Ovary (tissue), 9 donors: ENCODE results near the gene SPTSSB. TPM values are rescaled to one million over a fixed set of nuclear protein-coding genes. Genes with fewer than 3 reads are reported as not detected.

Experiments
- DNase-seq, 5 donors: peaks; one replicate each; pipeline ENCODE4 v3.0.0-alpha.2; 2019 to 2020
- H3K27ac ChIP-seq, 2 donors: fragments of 200-600 bp; one replicate each; pipeline versions ENCODE4 v1.5.1 to v1.8.0; 2019 to 2022
- H3K27me3 ChIP-seq: fragments of 200-600 bp; one replicate; pipeline ENCODE4 v1.8.0; 2022
- H3K36me3 ChIP-seq: fragments of 200-600 bp; sonication (generic); one replicate; pipeline ENCODE4 v1.5.1; 2019
- H3K4me1 ChIP-seq: one replicate; pipeline ENCODE4 v1.8.1; 2013; ENCODE audit warnings: mild to moderate bottlenecking, moderate library complexity; ENCODE audit not compliant: insufficient read depth
- H3K4me3 ChIP-seq: fragments of 200-600 bp; sonication (generic); one replicate; pipeline ENCODE4 v1.5.1; 2017
- H3K9me3 ChIP-seq, 2 donors: fragments of 200-600 bp in 1 of 2; sonication (generic) in 1 of 2; one replicate each; pipeline versions ENCODE4 v1.5.1 to v1.8.1; 2013 to 2019; ENCODE audit warnings: mild to moderate bottlenecking in 1 of 2, moderate library complexity in 1 of 2
- CTCF ChIP-seq, 3 donors: fragments of 450-650 bp in 2 of 3; fragments of 200-600 bp in 1 of 3; IDR thresholded peaks; one replicate each; pipeline versions ENCODE4 v1.5.1 to v1.8.0; 2016 to 2022; ENCODE audit warnings: antibody characterized with exemption in 3 of 3, mild to moderate bottlenecking in 1 of 3
- EP300 ChIP-seq: sonication (generic); formaldehyde crosslinking; IDR thresholded peaks from one replicate; pipeline ENCODE4 v1.6.1; 2017; ENCODE audit warnings: antibody characterized with exemption
- POLR2A ChIP-seq: fragments of 450-650 bp; IDR thresholded peaks from one replicate; pipeline ENCODE4 v1.6.1; 2017; ENCODE audit warnings: antibody characterized with exemption, mild to moderate bottlenecking, moderate library complexity
- WGBS, 3 donors: extraction: QIAGEN DNeasy Blood & Tissue Kit in 1 of 3; methylation state at CpG; one replicate each; pipeline versions ENCODE4 v1.1.5 to v1.1.7; 2013 to 2017; 5-methylcytosine and 5-hydroxymethylcytosine counted together
- intact Hi-C, 4 donors: fragments of 100-400 bp; cut with DNase I; formaldehyde crosslinking; loops; one replicate each; pipeline versions ENCODE4 v1.11.0 to v1.15.1; 2022 to 2023
- polyA plus RNA-seq, 2 donors: library from polyadenylated mRNA; stranded (reverse); fragments of 200-250 nt in 1 of 2; fragments of 350-450 nt in 1 of 2; fragmentation: Illumina TruSeq in 1 of 2; extraction: RNeasy Lipid Tissue Mini Kit (QIAGEN cat#74804) in 1 of 2; gene quantifications; one replicate each; pipeline ENCODE4 v1.2.3, GENCODE V29; 2013 to 2014
- total RNA-seq, 7 donors: library from RNA; depleted of rRNA in 2 of 7; stranded (reverse); fragments of >200 nt in 2 of 7; fragmentation: NEBNext Ultra II Directional in 3 of 7; extraction: Animal tissue kit (Norgen Biotek cat#: 25700) in 3 of 7; gene quantifications; one replicate each; pipeline versions ENCODE4 v1.1.0 to v1.2.4, GENCODE V29; 2016 to 2023
- donor health status: DM: no; HTN: no; CAD: no; lungs with moderate emphysema.
- donor health status: DM: no; HTN: no; CAD: no.
- donor health status: Bipolar disorder and iron deficiency.
- donor health status: DM: yes; HTN: yes; CAD: no.
- donor health status: DM: no; HTN: no; CAD: no.
- donor health status: DM: yes; HTN: yes; CAD: no.

SPTSSB gene
- total and polyA plus RNA-seq, 9 donors, result 0.07 to 2.5 (median 0.46) TPM; not detected in 4

DNA sequence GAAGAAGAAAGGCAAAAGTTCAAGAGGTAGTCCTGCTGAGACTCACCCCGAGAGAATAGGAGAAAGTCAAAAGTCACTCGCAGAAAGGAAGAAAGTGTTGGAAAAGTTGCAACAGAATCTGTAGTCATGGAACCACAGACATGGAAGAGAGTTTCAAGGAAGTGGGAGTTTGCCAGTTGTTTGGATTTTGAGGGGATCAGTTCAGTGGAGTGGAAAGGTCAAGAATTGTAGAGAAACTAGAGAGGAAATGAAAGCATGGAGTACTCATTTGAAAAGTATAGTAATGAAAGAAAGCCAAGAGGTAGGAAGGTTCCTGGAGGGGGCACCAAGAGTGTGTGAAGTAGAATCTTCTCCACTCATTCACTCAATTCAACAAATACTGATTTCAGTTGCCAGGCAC is 34.7 kb downstream of the SPTSSB start:
- intact Hi-C loops, result no loop called here
- H3K36me3 ChIP-seq, result no peaks in the 10 kb centered on the region
- no peak overlapping the region for H3K4me3 ChIP-seq
- TF ChIP-seq EP300 (no peak), CTCF (IDR thresholded peaks at IDR 0.05) (no peak), POLR2A (no peak)
- no peaks in the 10 kb centered on the region for H3K4me1 ChIP-seq
- H3K27ac ChIP-seq, result no peak overlapping the region
- no peaks in the 10 kb centered on the region for H3K27me3 ChIP-seq
- H3K9me3 ChIP-seq, result no peaks in the 10 kb centered on the region
- DNase-seq, result no peak
- 89 to 95% (median 92%) methylated on average over 2 of the region's 2 CpGs for WGBS, 3 donors

- Histone ChIP-seq H3K27me3 (no peaks in the 10 kb centered on the region), H3K36me3 (no peaks in the 10 kb centered on the region), H3K4me1 (no peaks in the 10 kb centered on the region), H3K9me3 (no peaks in the 10 kb centered on the region), H3K27ac (no peak overlapping the region), H3K4me3 (no peak overlapping the region)
- intact Hi-C loops, result no loop called here
- no peak for TF ChIP-seq POLR2A
- DNase-seq, result no peak
- WGBS, 3 donors, result 53 to 63% (median 54%) methylated on average over 2 of the region's 2 CpGs
Observed at GRCh38 chr3:161333696-161334095, 37.6 kb downstream of the SPTSSB start.

DNA sequence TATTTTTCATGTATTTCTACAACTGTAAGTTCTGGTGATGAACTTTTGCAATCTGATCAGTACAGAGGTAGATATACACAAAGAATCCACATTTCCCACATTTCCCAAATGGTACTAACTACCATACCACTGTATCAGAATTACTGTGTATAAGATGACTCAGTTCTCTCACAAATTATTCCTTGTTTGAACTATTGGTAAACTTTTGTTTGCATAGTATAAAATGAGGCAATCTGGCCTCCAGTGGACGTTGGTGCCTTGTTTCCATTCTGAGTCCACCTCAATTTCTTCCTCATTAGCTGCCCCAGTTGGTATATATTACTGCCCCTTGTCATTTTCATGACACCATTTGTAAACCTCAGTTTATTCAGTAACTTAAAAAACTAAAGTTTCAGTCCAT is 38.5 kb downstream of the SPTSSB start:
- H3K36me3 ChIP-seq, result no peaks in the 10 kb centered on the region
- no peak for DNase-seq
- 27 to 52% (median 44%) methylated on average over 1 of the region's 1 CpG for WGBS, 3 donors
- intact Hi-C loops, result no loop called here
- no peak overlapping the region for H3K4me3 ChIP-seq
- no peak overlapping the region for H3K27ac ChIP-seq
- TF ChIP-seq EP300 (no peak), CTCF (IDR thresholded peaks at IDR 0.05) (no peak), POLR2A (no peak)
- H3K27me3 ChIP-seq, result no peaks in the 10 kb centered on the region
- H3K9me3 ChIP-seq, result no peaks in the 10 kb centered on the region
- H3K4me1 ChIP-seq, result no peaks in the 10 kb centered on the region

- DNase-seq, result no peak
- 83 to 91% (median 86%) methylated on average over 2 of the region's 2 CpGs for WGBS, 3 donors
- no peak overlapping the region for H3K27ac ChIP-seq
- no peaks in the 10 kb centered on the region for H3K27me3 ChIP-seq
- H3K9me3 ChIP-seq, result peaks cover 0 to 4% of the 10 kb centered on the region in 2 donors
- no peak overlapping the region for H3K4me3 ChIP-seq
- H3K36me3 ChIP-seq, result no peaks in the 10 kb centered on the region
- intact Hi-C loops, result no loop called here
- TF ChIP-seq EP300, result no peak
- no peak for TF ChIP-seq POLR2A
- no peak for TF ChIP-seq CTCF (IDR thresholded peaks at IDR 0.05)
- H3K4me1 ChIP-seq, result no peaks in the 10 kb centered on the region
Observed at GRCh38 chr3:161325059-161325458, 46.3 kb downstream of the SPTSSB start.

- H3K27me3 ChIP-seq, result no peaks in the 10 kb centered on the region
- H3K4me3 ChIP-seq, result no peak overlapping the region
- no peaks in the 10 kb centered on the region for H3K36me3 ChIP-seq
- intact Hi-C loops, result no loop called here
- no peak for TF ChIP-seq POLR2A
- no peak for TF ChIP-seq CTCF (IDR thresholded peaks at IDR 0.05)
- no peak for TF ChIP-seq EP300
- H3K27ac ChIP-seq, result no peak overlapping the region
- H3K4me1 ChIP-seq, result no peaks in the 10 kb centered on the region
- no peak for DNase-seq
- H3K9me3 ChIP-seq, result peaks cover 0 to 4% of the 10 kb centered on the region in 2 donors
Observed at GRCh38 chr3:161323926-161324621, 47.2 kb downstream of the SPTSSB start.
